ENCODE measurements around the gene RASSF8.

The RASSF8 gene

DNA sequence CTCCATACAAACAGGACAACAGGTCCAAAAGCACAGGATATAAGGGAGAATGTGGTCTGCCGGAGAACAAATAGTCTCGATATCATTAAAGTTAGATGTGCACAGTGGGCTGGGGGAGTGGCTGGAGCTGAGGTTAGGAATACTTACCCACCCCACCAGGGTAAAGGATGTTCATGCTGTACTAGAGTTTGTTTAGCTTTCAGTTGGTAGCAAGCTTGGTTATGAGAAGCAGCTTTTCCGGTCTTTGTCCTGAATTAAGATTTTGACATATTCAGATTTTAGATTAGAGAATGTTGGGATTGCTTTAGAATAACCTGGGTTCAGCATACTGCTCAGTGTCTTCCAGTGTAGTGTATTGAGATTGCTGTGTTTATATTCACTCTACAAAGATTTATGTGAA, 16.7 kb downstream of the RASSF8 start:
- peaks cover 16% of the 10 kb centered on the region for H3K27me3 Mint-ChIP-seq (ENCODE audit: low read depth)
- DNase-seq (ENCODE audit: low spot score), result no peak
- no peaks in the 10 kb centered on the region for H3K9me3 Mint-ChIP-seq
- H3K4me1 Mint-ChIP-seq (ENCODE audit: low read depth), result no peaks in the 10 kb centered on the region
- no peak overlapping the region for H3K27ac Mint-ChIP-seq
- H3K36me3 Mint-ChIP-seq (ENCODE audit: low read depth), result no peaks in the 10 kb centered on the region
- no peak overlapping the region for H3K4me3 Mint-ChIP-seq

DNA sequence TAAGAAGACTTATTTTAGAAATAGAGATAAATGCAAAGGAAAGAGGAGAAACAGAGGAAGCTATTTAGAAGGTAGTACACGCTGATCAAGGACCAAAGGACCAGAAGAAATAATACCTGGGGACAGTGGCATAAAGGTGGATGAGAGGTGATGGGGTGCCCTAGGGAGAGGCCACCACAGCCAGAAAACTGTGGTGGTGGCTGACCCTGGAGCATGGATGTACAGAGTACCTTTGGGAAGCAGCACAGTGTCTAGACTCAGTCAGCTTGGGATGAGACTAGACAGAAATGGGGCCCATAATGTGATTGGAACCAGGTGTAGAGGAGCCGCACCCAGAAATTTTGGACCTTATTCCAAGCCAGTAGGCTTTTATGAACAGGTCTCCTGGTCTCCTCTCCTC, 17.2 kb downstream of the RASSF8 start:
- Mint-ChIP-seq H3K4me1 (ENCODE audit: low read depth) (no peaks in the 10 kb centered on the region), H3K27ac (no peak overlapping the region), H3K27me3 (ENCODE audit: low read depth) (peaks cover 16% of the 10 kb centered on the region), H3K36me3 (ENCODE audit: low read depth) (no peaks in the 10 kb centered on the region), H3K4me3 (no peak overlapping the region), H3K9me3 (no peaks in the 10 kb centered on the region)
- DNase-seq (ENCODE audit: low spot score), result no peak

DNA sequence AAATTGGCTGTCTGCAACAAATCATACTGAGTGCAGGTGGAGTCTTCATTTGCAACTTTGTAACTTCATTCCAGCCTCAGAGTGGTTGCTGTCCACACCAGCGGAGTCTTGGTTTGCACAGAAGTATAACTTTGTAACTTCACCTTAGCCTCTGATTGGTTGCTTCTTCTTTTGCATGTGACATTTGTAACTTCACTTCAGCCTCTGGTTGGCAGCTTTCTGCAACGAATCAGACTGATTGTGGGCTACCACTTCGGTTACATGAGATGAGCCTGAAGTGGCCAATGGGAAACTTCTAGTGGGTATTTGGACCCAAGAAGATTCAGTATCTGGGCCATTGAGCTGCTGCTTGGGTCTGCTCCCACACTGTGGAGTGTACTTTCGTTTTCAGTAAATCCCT, 17.8 kb downstream of the RASSF8 start:
- no peak for DNase-seq (ENCODE audit: low spot score)
- no peak overlapping the region for H3K4me3 Mint-ChIP-seq
- H3K27me3 Mint-ChIP-seq (ENCODE audit: low read depth), result peaks cover 16% of the 10 kb centered on the region
- H3K9me3 Mint-ChIP-seq, result no peaks in the 10 kb centered on the region
- H3K36me3 Mint-ChIP-seq (ENCODE audit: low read depth), result no peaks in the 10 kb centered on the region
- no peaks in the 10 kb centered on the region for H3K4me1 Mint-ChIP-seq (ENCODE audit: low read depth)
- H3K27ac Mint-ChIP-seq, result no peak overlapping the region

- no peaks in the 10 kb centered on the region for H3K36me3 Mint-ChIP-seq (ENCODE audit: low read depth)
- DNase-seq (ENCODE audit: low spot score), result no peak
- peaks cover 16% of the 10 kb centered on the region for H3K27me3 Mint-ChIP-seq (ENCODE audit: low read depth)
- no peaks in the 10 kb centered on the region for H3K4me1 Mint-ChIP-seq (ENCODE audit: low read depth)
- H3K9me3 Mint-ChIP-seq, result no peaks in the 10 kb centered on the region
- no peak overlapping the region for H3K4me3 Mint-ChIP-seq
- H3K27ac Mint-ChIP-seq, result no peak overlapping the region
These were observed 18.6 kb downstream of the RASSF8 start for GRCh38 chr12:25977047-25977446.

- H3K27ac Mint-ChIP-seq, result no peak overlapping the region
- no peak overlapping the region for H3K4me3 Mint-ChIP-seq
- H3K9me3 Mint-ChIP-seq, result no peaks in the 10 kb centered on the region
- no peaks in the 10 kb centered on the region for H3K36me3 Mint-ChIP-seq (ENCODE audit: low read depth)
- H3K27me3 Mint-ChIP-seq (ENCODE audit: low read depth), result peaks cover 12% of the 10 kb centered on the region
- no peak for DNase-seq (ENCODE audit: low spot score)
- no peaks in the 10 kb centered on the region for H3K4me1 Mint-ChIP-seq (ENCODE audit: low read depth)
These were observed 20.6 kb downstream of the RASSF8 start for GRCh38 chr12:25979059-25979458.

DNA sequence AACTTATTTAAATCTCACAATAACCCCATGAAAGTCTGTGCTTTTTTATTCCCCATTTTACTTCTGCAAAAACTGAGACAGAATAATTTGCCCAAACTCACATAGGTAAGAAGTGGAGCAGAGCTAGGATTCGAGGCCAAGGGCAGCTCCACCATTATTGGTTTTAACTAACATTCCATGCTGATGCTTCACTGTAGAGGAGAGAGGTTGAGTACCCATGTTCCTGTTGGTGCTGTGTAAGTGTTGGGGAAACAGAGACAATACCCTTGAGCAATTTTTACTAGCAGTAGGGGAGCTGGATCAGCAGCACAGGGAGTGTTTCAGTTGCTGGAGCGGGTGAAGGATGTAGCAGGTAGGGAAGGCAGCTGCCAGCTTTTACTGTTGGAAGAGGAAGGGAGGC, 21.1 kb downstream of the RASSF8 start:
- H3K27me3 Mint-ChIP-seq (ENCODE audit: low read depth), result peaks cover 13% of the 10 kb centered on the region
- no peak for DNase-seq (ENCODE audit: low spot score)
- no peak overlapping the region for H3K27ac Mint-ChIP-seq
- H3K9me3 Mint-ChIP-seq, result no peaks in the 10 kb centered on the region
- no peaks in the 10 kb centered on the region for H3K4me1 Mint-ChIP-seq (ENCODE audit: low read depth)
- no peaks in the 10 kb centered on the region for H3K36me3 Mint-ChIP-seq (ENCODE audit: low read depth)
- H3K4me3 Mint-ChIP-seq, result no peak overlapping the region

GRCh38 chr12:25980035-25980434, 21.6 kb downstream of the RASSF8 start:
- DNase-seq (ENCODE audit: low spot score), result no peak
- H3K27ac Mint-ChIP-seq, result no peak overlapping the region
- H3K27me3 Mint-ChIP-seq (ENCODE audit: low read depth), result peaks cover 13% of the 10 kb centered on the region
- H3K9me3 Mint-ChIP-seq, result no peaks in the 10 kb centered on the region
- no peaks in the 10 kb centered on the region for H3K4me1 Mint-ChIP-seq (ENCODE audit: low read depth)
- H3K36me3 Mint-ChIP-seq (ENCODE audit: low read depth), result no peaks in the 10 kb centered on the region
- H3K4me3 Mint-ChIP-seq, result no peak overlapping the region

DNA sequence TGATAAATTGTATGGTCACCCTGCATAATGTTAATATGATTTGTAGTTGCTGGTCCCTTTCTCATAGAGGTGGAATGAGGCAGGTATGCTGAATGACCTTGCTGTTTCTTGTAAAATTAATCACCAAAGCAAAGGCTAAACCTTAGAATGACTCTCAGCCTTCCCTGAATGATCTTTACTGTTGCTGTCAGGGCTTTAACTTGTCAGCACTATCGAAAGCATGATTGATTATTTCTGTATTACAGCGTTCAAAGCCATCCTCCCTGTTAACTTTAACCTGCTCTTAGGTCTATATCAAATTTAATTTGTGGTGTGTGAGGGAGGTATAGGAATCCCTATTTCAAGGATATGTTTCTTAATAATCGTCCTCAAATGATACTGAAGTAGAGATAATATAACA, 23.1 kb downstream of the RASSF8 start:
- H3K27ac Mint-ChIP-seq, result no peak overlapping the region

DNA sequence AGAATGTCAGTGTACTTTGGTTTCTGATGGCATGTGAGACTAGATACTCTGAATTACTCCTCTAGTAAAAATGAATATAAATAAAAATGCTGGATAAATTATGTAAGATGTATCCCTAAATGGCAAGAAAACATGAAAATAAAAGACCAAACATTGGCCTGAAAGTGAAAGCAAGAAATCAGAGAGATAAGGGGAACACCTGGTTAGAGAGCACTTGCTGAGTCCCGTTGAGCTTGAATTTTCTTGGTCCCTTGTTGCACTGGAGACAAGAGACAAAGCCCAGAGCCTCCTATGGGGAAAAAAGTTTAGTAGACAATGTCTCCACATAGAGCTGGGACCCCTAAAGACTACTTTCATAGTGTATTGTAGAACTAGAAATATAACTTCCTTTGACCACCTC, 23.9 kb downstream of the RASSF8 start:
- peaks cover 10% of the 10 kb centered on the region for H3K27me3 Mint-ChIP-seq (ENCODE audit: low read depth)
- no peaks in the 10 kb centered on the region for H3K36me3 Mint-ChIP-seq (ENCODE audit: low read depth)
- no peaks in the 10 kb centered on the region for H3K9me3 Mint-ChIP-seq
- DNase-seq (ENCODE audit: low spot score), result no peak
- no peak overlapping the region for H3K4me3 Mint-ChIP-seq
- no peak overlapping the region for H3K27ac Mint-ChIP-seq
- H3K4me1 Mint-ChIP-seq (ENCODE audit: low read depth), result no peaks in the 10 kb centered on the region

More for the DNA sequence above, 23.1 kb downstream of the RASSF8 start:
- no peaks in the 10 kb centered on the region for H3K36me3 Mint-ChIP-seq (ENCODE audit: low read depth)
- H3K4me3 Mint-ChIP-seq, result no peak overlapping the region
- H3K27me3 Mint-ChIP-seq (ENCODE audit: low read depth), result peaks cover 12% of the 10 kb centered on the region
- H3K9me3 Mint-ChIP-seq, result no peaks in the 10 kb centered on the region
- no peak for DNase-seq (ENCODE audit: low spot score)
- H3K4me1 Mint-ChIP-seq (ENCODE audit: low read depth), result no peaks in the 10 kb centered on the region

GRCh38 chr12:25983625-25984024, 25.1 kb downstream of the RASSF8 start:
- H3K4me3 Mint-ChIP-seq, result no peak overlapping the region
- no peak for DNase-seq (ENCODE audit: low spot score)
- no peaks in the 10 kb centered on the region for H3K9me3 Mint-ChIP-seq
- H3K27me3 Mint-ChIP-seq (ENCODE audit: low read depth), result peaks cover 8% of the 10 kb centered on the region
- no peak overlapping the region for H3K27ac Mint-ChIP-seq
- H3K4me1 Mint-ChIP-seq (ENCODE audit: low read depth), result no peaks in the 10 kb centered on the region
- H3K36me3 Mint-ChIP-seq (ENCODE audit: low read depth), result no peaks in the 10 kb centered on the region

DNA sequence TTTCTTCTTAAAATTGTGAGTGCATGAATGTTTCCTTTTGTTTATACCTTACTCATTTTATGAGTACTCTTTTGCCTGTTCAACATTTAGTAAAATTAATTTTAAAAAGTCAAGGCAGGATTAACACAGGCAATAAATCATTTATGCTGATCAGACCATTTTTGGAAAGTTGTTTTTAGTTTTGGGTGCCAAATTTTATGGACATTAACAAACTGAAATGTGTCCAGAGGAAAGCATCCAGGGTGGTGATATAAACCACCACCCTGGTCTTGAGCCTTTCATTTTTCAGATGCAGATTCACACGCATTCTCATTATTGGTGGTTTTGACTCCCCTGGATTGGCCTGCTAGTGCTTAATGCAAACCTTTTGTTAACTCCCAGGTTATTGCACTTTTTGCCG, 26.3 kb downstream of the RASSF8 start:
- Mint-ChIP-seq H3K4me3 (no peak overlapping the region), H3K4me1 (ENCODE audit: low read depth) (no peaks in the 10 kb centered on the region), H3K36me3 (ENCODE audit: low read depth) (no peaks in the 10 kb centered on the region), H3K9me3 (no peaks in the 10 kb centered on the region), H3K27ac (no peak overlapping the region), H3K27me3 (ENCODE audit: low read depth) (peaks cover 7% of the 10 kb centered on the region)
- no peak for DNase-seq (ENCODE audit: low spot score)

- H3K4me1 Mint-ChIP-seq (ENCODE audit: low read depth), result no peaks in the 10 kb centered on the region
- no peak overlapping the region for H3K4me3 Mint-ChIP-seq
- H3K9me3 Mint-ChIP-seq, result no peaks in the 10 kb centered on the region
- H3K27ac Mint-ChIP-seq, result no peak overlapping the region
- DNase-seq (ENCODE audit: low spot score), result no peak
- H3K36me3 Mint-ChIP-seq (ENCODE audit: low read depth), result no peaks in the 10 kb centered on the region
- peaks cover 7% of the 10 kb centered on the region for H3K27me3 Mint-ChIP-seq (ENCODE audit: low read depth)
These were observed 27.1 kb downstream of the RASSF8 start for GRCh38 chr12:25985316-25986175.

DNA sequence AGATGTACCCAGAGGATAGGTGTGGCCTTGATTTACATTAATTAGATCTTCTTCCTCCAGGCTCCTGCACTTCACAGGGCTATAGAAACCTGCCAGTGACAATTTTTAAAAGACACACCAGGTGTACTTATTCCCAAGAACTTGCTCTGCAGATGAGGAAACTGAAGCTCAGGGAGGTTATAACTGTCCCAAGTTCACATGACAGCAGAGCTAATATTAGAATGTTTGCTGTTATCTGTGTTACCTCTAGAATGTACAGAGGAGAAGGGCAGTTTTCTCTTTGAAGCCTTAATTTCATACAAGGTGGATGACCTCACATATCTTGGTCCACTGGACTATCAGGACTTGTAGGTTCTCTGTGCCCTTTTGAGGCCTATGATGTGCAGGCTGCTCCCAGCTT, 27.7 kb downstream of the RASSF8 start:
- no peaks in the 10 kb centered on the region for H3K4me1 Mint-ChIP-seq (ENCODE audit: low read depth)
- H3K36me3 Mint-ChIP-seq (ENCODE audit: low read depth), result no peaks in the 10 kb centered on the region
- no peak overlapping the region for H3K4me3 Mint-ChIP-seq
- no peak overlapping the region for H3K27ac Mint-ChIP-seq
- DNase-seq (ENCODE audit: low spot score), result no peak
- no peaks in the 10 kb centered on the region for H3K9me3 Mint-ChIP-seq
- H3K27me3 Mint-ChIP-seq (ENCODE audit: low read depth), result peaks cover 7% of the 10 kb centered on the region

- H3K27me3 Mint-ChIP-seq (ENCODE audit: low read depth), result peaks cover 7% of the 10 kb centered on the region
- no peak overlapping the region for H3K4me3 Mint-ChIP-seq
- H3K36me3 Mint-ChIP-seq (ENCODE audit: low read depth), result no peaks in the 10 kb centered on the region
- no peaks in the 10 kb centered on the region for H3K9me3 Mint-ChIP-seq
- no peaks in the 10 kb centered on the region for H3K4me1 Mint-ChIP-seq (ENCODE audit: low read depth)
- DNase-seq (ENCODE audit: low spot score), result no peak
- H3K27ac Mint-ChIP-seq, result no peak overlapping the region
These were observed 30.0 kb downstream of the RASSF8 start for GRCh38 chr12:25988505-25988904.

GRCh38 chr12:25990495-25990894, 32.0 kb downstream of the RASSF8 start:
- no peaks in the 10 kb centered on the region for H3K4me1 Mint-ChIP-seq (ENCODE audit: low read depth)
- no peak overlapping the region for H3K27ac Mint-ChIP-seq
- peaks cover 7% of the 10 kb centered on the region for H3K27me3 Mint-ChIP-seq (ENCODE audit: low read depth)
- H3K9me3 Mint-ChIP-seq, result no peaks in the 10 kb centered on the region
- no peak overlapping the region for H3K4me3 Mint-ChIP-seq
- no peaks in the 10 kb centered on the region for H3K36me3 Mint-ChIP-seq (ENCODE audit: low read depth)
- no peak for DNase-seq (ENCODE audit: low spot score)
